GM18502 (cell line): ENCODE results near the gene MATK.

Experiments
- ATAC-seq: cut with Tn5 transposase; IDR thresholded peaks from one replicate; pipeline ENCODE4 v1.9.1; 2021; ENCODE audit warnings: mild to moderate bottlenecking; ENCODE audit not compliant: unreplicated experiment, poor library complexity

MATK gene

GRCh38 chr19:3792114-3792513 is 5.9 kb upstream of the MATK start:
- no peak for ATAC-seq

- no peak for ATAC-seq
These were observed 4.8 kb upstream of the MATK start for GRCh38 chr19:3790941-3791340.

- no peak for ATAC-seq
These were observed 4.1 kb upstream of the MATK start for GRCh38 chr19:3790209-3790734.

- ATAC-seq = no peak
These were observed 3.0 kb upstream of the MATK start for GRCh38 chr19:3788996-3789778.

GRCh38 chr19:3785451-3785937 is 687 bp downstream of the MATK start:
- ATAC-seq = no peak

- no peak for ATAC-seq
These were observed 1.4 kb downstream of the MATK start for GRCh38 chr19:3784607-3785450.

- ATAC-seq = no peak
These were observed 2.3 kb downstream of the MATK start for GRCh38 chr19:3783660-3784584.

- no peak for ATAC-seq
These were observed 3.3 kb downstream of the MATK start for GRCh38 chr19:3782903-3783302.

- ATAC-seq = no peak
These were observed 3.9 kb downstream of the MATK start for GRCh38 chr19:3782330-3782729.

GRCh38 chr19:3781603-3782002 is 4.6 kb downstream of the MATK start:
- ATAC-seq = no peak

- ATAC-seq = no peak
These were observed 5.3 kb downstream of the MATK start for GRCh38 chr19:3780786-3781304.

- no peak for ATAC-seq
These were observed 7.1 kb downstream of the MATK start for GRCh38 chr19:3778899-3779723.

- no peak for ATAC-seq
These were observed 7.9 kb downstream of the MATK start for GRCh38 chr19:3778104-3778867.

- ATAC-seq = no peak
These were observed 9.6 kb downstream of the MATK start for GRCh38 chr19:3776479-3777040.

GRCh38 chr19:3775831-3776230 is 10.3 kb downstream of the MATK start:
- no peak for ATAC-seq

- no peak for ATAC-seq
These were observed 10.8 kb downstream of the MATK start for GRCh38 chr19:3775374-3775711.

- no peak for ATAC-seq
These were observed 11.4 kb downstream of the MATK start for GRCh38 chr19:3774621-3775373.
